Measurements from ENCODE around the gene LHFPL4. TPM values are rescaled to one million over a fixed set of nuclear protein-coding genes. Genes with fewer than 3 reads are reported as not detected.
"Not testable (repeated sequence)": the region's sequence is repeated elsewhere in the genome, so short reads cannot be mapped to it uniquely, and the experiment has no call there.

The LHFPL4 gene
- under 0.01 TPM in 2 replicates for total RNA-seq

GRCh38 chr3:9553021-9553947 lies at the start of gene LHFPL4:
Gene LHFPL4 (minus strand): TSS chr3:9553822. CDS start chr3:9552679, 1,143 bp downstream.
- no peak for DNase-seq (ENCODE audit: low read depth in 2 of 2)

DNA sequence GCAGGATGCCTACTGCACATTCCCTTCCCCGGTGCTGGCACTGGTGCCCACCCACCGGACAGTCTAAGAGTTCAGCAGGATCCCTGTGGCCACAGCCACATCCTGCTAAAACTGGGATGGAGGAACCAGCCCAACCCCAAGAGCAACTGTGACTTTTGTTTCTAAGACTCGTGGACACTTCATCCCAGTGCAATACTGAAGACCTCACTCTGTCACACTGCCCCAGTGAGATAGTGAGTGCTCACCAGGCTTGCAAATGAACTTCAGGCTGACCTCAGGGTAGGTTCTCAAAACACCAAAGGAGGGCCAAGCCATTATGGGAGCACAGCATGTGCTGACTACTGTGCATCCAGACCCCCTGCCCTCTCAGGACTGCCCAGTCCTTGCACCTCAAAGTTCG lies 49.0 kb upstream of the LHFPL4 start:
- DNase-seq (ENCODE audit: low read depth in 2 of 2): no peak

- DNase-seq (ENCODE audit: low read depth in 2 of 2): not testable (repeated sequence)
Measured at GRCh38 chr3:9601006-9601581, 47.5 kb upstream of the LHFPL4 start.

GRCh38 chr3:9600597-9600996 lies 47.0 kb upstream of the LHFPL4 start:
- DNase-seq (ENCODE audit: low read depth in 2 of 2): peak in 1 of 2 donors; percentile 2

DNA sequence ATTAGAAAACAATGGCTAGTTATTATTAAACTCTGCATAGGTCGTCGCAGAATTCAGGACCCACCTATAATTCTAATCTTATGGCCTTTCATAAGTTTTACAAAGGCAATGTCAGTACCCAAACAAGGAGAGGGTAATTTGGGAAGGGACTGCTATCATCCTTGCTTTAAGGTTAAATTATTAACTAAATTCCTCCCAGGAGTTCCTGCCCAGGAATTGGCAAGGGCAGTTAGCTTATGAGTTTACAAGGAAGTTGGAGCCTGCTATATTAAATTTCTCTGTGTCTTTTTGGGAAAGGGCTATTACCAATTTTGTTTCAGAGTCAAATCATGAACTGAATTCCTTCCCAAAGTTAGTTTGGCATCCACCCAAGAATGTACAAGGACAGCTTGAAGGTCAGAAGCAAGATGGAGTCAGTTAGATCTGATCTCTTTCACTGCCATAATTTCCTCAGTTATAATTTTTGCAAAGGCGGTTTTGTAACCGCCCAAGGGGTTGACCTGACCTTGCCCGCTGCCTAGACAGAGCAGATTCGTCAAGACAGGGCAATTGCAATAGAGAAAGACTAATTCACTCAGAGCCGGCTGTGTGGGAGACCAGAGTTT lies 45.3 kb upstream of the LHFPL4 start:
- DNase-seq (ENCODE audit: low read depth in 2 of 2): no peak

DNA sequence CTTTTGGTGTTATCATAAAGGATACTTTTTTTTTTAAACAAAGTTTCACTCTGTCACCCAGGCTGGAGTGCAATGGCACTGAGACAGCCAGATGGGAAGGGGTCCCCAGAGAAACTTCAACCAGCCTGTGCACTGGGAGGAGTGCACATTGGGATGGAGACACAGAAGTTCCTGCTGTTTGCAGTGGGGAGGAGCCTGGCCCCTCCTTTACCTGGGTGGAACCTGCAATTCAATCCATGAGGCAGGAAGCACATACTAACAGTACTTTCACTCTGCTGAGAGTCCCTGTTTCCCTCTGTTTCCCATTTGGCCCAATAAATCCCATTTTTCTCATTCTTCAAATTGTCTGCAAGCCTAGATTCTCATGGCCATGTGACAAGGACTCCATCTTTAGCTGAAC lies 42.3 kb upstream of the LHFPL4 start:
- no peak for DNase-seq (ENCODE audit: low read depth in 2 of 2)

GRCh38 chr3:9591781-9592180 lies 38.2 kb upstream of the LHFPL4 start:
- not testable (repeated sequence) for DNase-seq (ENCODE audit: low read depth in 2 of 2)

- DNase-seq (ENCODE audit: low read depth in 2 of 2): no peak
Measured at GRCh38 chr3:9590282-9590791, 36.7 kb upstream of the LHFPL4 start.

DNA sequence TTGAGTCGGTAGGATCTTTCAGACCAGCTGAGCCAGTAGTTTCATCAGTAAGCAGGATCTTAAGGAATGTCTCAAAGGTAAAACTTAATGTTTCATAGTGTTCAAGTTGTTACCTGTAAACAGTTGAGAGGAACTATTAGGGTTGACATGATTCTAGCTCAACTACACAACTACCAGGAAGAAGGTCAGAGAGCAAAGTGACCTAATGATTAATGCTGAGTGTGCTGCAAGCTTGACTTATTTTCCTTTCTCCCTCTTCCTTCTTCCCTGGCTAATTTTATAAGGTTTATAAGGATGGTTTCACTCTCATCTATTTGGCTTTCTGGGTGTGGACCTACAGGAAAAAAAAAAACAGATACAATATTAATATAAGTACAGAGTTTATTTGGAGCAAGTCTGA lies 30.2 kb upstream of the LHFPL4 start:
- no peak for DNase-seq (ENCODE audit: low read depth in 2 of 2)

GRCh38 chr3:9583371-9583770 lies 29.7 kb upstream of the LHFPL4 start:
- no peak for DNase-seq (ENCODE audit: low read depth in 2 of 2)

DNA sequence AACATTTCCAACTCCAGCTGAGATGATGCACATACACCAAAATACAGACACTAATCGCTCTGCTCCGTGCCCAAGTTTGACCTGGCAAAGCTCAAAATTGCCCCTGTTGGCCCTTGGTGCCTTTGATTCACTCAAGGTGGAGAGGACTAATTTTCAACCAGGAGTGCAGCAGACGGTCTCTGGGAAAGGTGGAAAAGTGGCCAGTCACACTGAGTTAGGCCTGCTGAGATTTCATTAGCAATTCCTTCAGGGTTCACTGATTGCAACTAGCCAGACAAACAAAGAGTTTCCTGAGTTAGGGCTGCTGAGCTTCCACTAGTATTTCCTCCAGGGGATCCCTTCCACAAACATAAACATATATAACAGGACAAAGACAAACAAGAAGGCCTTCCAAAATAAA lies 28.7 kb upstream of the LHFPL4 start:
- DNase-seq (ENCODE audit: low read depth in 2 of 2): no peak

- no peak for DNase-seq (ENCODE audit: low read depth in 2 of 2)
Measured at GRCh38 chr3:9581742-9582141, 28.1 kb upstream of the LHFPL4 start.

DNA sequence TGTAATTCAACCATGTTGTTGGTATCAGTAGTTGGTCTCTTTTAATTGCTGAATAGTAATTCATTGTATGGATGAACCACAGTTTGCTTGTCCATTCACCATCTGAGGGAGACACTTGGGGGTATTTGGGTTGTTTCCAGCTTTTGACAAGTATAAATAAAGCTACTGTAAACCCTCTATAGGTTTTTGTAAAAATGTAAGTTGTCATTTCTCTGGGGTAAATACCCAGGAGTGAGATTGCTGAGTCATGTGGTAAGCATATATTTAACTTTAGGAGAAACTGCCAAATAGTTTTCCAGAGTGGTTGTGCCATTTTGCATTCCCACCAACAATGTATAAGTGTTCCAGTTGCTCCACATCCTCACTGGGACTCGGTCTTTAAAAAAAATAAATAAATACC lies 15.4 kb upstream of the LHFPL4 start:
- no peak for DNase-seq (ENCODE audit: low read depth in 2 of 2)

- no peak for DNase-seq (ENCODE audit: low read depth in 2 of 2)
Measured at GRCh38 chr3:9565316-9565715, 11.7 kb upstream of the LHFPL4 start.

GRCh38 chr3:9563851-9564250 lies 10.2 kb upstream of the LHFPL4 start:
- no peak for DNase-seq (ENCODE audit: low read depth in 2 of 2)

- DNase-seq (ENCODE audit: low read depth in 2 of 2): not testable (repeated sequence)
Measured at GRCh38 chr3:9560056-9560455, 6.4 kb upstream of the LHFPL4 start.

DNA sequence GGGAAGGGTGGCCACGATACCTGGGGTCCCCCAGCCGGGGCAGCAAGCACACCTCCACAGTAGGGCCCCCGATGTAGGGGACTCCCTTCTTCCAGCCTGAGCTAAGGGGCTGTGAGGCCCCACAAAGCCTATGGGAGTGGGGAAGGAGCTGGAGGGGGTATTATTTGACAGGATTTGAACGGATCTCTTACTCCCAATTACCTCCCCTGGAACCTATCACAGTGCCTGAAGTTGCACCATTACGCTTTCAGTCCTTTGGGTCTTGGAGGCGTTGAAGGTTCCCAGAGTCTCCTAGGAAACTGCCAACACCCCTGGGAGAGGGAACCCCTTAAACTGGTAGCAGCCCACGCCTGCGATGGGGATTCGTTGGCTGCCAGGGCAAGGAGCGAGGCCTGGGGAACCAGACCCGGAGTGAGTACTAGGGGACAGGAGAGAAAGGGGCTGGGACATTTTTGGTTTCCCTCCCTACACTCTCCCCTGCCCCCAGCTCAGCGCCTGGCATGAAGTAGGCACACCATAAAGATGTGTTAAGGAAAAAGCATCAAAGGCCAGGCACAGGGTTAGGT lies 409 bp upstream of the LHFPL4 start:
- DNase-seq (ENCODE audit: low read depth in 2 of 2): no peak

DNA sequence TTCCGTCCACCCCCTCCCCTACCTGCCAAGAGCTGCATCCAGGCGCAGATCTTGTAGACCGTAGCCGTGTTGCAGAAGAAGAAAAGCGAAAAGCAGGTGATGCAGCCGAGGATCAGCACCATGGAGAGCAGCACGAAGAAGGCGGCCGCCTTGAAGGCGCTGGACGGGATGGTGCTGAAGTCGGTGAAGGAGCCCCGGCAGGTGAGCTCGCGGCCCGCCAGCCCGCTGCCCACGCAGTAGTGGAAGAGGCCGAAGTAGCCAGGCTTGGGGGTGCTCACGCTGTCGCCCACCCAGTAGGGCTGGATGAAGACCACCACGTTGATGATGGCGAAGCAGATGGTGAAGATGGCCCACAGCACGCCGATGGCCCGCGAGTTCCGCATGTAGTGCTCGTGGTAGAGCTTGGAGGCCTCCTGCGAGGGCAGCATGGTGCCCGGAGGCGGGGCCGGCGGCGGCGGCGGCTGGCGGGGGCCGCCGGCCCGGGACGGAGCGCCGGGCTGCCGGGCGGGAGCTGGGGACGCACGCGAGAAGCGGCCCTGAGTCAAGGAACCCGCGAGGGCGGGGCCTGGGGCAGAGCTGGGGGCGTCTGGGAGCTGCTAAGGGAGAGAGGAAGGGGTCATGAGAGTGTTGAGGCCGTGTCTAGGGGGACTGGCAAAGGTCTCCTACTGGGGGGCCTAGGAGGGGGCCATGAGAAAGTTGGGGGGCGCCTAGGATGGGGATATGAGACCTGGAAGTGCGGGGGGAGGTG lies 1.2 kb downstream of the LHFPL4 start:
- DNase-seq (ENCODE audit: low read depth in 2 of 2): peak in 1 of 2 donors; percentile 54

DNA sequence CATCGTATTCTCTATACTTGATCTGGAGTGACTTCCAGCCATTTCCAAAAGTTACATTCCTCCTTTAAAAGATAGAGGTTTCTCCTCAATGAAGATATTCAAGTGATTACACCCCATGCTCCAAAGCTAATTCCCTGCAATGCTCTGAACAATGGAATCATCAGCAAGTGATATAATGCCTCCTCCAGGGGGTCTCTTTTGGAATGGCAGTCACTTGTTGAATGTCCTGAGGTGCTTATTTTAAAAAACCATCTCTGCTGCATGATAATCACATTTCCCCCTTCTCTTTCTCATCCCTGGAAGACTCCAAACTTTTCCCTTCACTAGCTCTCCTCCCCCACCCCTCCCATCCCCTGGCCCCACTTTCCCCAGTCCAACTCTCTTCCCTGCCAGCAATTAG lies 2.6 kb downstream of the LHFPL4 start:
- no peak for DNase-seq (ENCODE audit: low read depth in 2 of 2)

DNA sequence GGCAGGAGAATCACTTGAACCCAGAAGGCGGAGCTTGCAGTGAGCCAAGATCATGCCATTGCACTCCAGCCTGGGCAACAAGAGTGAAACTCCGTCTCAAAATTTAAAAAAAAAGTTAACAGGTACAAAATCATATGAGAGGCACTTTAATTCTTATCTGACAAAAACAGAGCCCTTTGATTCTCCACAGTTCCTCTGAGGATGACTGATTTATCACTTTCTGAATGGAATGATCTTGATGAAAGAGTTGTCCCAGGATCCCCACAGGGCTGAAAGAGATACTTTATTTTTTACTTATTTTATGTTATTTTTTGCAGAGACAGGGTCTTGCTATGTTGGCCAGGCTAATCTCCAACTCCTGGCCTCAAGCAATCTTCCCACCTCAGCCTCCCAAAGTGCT lies 4.0 kb downstream of the LHFPL4 start:
- no peak for DNase-seq (ENCODE audit: low read depth in 2 of 2)

DNA sequence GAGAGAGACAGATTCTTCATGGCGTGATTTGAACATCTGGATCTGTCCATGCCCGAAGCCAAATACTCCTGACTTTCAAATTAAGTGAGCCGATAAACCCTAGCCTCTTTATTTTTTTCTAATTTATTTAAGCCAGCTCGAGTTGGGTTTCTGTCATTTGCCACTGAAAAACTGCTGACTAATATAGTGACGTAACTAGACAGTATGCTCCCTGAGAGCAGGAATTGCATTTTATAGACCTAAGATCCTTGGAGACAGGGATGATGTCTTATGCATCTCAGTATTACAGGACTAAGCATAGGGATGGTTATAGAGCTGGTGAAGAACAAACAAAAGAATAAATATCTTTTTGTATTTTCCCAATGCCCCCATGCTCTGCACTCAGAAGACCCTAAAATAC lies 4.6 kb downstream of the LHFPL4 start:
- no peak for DNase-seq (ENCODE audit: low read depth in 2 of 2)
